ENCODE data around the gene BST2.
A peak's percentile ranks its signal among the peaks of the same experiment; 100 is the strongest.

BST2 gene, protein sequence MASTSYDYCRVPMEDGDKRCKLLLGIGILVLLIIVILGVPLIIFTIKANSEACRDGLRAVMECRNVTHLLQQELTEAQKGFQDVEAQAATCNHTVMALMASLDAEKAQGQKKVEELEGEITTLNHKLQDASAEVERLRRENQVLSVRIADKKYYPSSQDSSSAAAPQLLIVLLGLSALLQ

DNA sequence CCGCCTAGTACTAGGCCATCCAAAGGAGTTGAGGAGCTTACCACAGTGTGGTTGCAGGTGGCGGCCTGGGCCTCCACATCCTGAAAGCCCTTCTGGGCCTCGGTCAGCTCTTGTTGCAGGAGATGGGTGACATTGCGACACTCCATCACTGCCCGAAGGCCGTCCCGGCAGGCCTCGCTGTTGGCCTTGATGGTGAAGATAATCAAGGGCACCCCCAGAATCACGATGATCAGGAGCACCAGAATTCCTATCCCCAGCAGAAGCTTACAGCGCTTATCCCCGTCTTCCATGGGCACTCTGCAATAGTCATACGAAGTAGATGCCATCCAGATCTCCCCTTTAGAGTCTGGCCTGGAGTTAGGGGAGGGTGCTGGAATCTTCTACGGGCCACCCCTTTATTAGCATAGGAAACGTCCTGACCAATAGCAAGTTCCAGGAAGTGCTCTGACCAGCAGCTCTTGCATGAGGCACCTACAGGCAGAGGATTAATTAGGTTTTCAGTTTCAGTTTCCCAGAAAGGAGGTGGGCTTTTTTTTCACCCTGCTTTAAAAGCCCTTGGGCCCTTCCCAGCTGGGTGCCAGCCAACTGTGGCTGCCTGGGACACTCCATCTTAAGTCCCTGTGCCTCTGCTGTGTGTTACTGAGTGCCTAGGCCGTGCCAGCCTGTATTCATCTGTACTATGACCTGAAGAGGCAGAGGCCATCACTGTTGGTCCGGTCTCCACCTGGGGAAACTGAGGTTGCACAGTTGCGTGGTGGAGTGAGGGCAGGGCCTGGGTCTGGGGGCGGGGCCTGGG lies at the start of gene BST2:
BST2 (minus strand) TSS at position 381 of the 796 bp plus-strand sequence; CDS start at position 326, 55 bp downstream.
- peak; percentile 53 to 59 for DNase-seq

DNA sequence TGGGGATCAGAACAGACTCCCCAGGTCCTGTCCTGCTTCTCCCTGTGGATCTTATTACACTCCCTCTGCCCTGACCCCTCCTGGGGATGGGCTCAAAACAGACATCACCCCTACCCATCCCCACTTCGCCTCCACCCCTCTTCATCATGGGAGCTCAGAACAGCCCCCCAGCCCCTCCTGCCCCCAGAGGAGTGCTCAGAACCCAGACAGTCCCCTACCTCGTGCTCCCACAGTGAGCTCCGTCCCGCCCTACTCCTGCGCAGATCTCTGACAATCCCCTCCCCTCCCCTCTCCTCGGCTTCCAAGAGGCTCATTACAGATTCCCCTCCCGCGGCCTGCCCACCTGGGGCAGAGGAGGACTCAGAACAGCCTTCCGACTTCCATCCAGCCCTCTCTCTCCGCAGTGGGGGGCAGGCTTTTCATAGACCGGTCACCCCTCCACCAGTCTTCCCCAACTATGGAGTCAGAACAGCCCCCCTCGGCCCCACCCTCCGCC lies 49.2 kb upstream of the BST2 start:
- no peak for DNase-seq

DNA sequence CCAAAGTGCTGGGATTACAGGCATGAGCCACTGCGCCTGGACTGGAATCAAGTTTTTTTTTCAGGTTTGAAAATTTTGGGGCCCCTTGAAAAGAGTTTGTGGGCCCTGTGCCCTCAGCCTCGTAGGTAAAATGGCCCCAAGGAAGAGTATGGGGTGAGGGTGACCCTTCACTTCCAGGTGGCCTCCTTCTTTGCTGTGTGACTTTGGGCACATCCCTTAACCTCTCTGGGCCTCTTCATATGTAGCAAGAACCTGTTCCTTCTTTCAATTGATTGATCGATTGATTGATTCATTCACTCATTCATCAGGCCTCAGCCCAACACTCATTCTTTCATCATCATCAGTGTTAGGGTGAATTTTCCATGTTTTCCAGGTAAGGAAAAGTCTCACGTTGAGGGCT lies 46.4 kb upstream of the BST2 start:
- no peak for DNase-seq

DNA sequence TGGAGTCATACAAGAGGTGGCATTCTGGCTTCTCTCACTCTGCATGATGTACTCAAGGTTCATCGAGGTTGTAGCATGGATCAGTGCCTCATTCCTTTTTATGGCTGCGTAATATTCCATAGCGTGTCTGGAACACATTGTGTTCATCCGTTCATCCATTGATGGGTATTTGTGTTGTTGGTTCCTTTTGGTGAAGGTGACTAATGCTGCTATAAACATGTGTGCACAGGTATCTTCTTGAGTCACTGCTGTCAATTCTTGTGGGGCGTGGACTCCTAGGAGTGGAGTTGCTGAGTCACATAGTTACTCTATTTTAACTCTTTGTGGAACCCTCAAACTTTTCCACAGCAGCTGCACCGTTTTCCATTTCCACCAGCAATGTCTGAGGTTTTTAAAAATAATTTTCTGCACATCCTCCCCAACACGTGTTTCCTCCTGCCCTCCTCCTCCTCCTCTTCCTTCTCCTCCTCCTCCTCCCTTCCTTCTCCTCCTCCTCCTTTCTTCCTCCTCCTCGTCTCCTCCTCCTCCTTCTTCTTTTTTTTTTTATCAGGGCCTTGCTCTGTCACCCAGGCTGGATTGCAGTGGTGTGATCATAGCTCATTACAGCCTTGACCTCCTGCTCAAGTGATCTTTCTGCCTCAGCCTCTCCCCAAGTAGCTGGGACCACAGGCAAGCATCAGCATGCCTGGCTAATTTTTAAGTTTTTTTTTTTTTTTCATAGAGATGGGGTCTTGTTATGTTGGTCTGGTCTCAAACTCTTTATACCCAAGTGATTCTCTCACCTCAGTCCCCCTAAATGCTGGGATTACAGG lies 45.0 kb upstream of the BST2 start:
- peak; percentile 45 to 63 for DNase-seq

DNA sequence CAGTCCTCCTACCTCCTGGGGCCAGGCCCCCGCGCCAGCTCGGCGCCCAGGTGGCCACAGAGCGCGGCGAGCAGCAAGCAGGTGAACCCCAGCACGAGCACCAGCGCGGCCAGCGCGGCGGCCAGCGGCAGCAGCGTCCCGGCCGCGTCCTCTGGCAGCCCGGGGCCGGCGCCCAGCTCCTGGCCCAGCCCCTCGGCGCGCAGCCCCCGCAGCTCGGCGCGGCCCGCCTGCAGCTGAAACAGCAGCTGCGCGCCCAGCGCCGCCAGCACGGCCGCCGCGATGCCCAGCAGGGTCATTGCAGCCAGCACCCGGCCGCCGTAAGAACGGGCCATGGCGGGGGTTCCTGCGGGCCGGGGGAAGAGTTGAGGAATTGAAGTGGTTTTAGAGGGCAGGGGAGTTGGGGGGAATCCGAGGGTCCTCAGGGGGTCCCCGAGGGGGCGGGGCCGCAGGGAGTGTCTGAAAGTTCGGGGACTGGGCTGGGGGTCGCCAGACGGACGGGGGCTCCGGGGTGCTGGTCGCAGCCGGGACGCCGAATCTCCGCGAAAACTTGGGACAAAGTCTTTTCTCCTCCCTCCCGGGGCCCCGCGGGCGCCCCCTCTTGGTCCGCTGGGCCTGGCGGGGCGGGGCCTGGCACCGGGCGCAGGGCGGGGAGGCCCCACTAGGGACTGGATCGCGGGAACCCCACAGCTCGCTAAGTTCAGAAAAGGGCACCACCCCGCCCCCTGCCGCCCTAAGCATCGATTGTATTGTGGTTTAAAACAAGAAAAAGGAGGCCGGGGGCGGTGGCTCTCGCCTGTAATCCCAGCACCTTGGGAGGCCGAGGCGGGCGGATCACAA lies 42.9 kb upstream of the BST2 start, which contains the start of gene TMEM221:
TMEM221 (minus strand) TSS at position 538 of the 837 bp plus-strand sequence; CDS start at position 332, 206 bp downstream.
- peak; percentile 63 to 74 for DNase-seq

DNA sequence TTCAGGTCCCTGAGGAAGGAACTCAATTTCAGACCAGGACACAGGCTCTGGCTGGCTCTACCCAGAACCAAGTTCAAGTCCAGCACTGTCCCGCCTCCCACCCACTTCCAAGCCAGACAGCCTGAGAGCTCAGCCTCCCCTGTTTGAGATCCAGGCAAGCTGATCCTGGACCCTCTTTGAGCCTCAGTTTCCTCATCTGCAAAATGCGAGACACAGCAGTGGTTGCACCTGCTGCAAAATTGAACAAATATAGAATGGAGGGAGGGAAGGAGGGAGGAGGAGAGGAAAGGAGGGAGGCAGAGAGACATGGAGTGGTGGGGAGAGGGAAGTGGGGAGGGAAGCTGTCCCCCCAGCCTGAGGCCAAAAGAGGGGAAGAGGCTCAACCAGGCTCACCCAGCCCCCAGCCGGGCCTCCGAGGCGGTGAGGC lies 42.3 kb upstream of the BST2 start:
- DNase-seq, result no peak

DNA sequence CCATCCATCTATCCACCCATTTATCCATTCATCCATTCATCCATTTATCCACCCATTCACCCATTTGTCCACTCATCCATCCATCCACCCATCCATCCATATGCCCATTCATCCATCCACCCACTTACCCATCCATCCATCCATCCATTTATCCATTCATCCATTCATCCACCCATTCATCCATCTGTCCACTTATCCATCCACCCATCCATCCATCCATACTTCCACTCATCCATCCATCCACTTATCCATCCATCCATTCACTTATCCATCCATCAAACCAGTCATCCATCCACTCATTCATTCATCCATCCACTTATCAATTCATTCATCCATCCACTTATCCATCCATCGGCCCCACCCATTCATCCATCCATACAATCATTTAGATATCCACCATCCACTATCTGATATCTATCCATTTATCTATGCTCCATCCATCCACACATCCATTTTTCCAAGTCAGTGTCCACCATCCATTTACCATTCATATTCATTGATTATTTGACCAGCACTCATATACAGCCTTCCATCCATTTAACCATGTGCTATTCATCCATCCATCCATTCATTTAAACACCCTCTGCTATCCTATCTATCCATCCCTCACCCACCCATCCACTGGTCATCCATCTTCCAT lies 40.2 kb upstream of the BST2 start:
- no peak for DNase-seq

DNA sequence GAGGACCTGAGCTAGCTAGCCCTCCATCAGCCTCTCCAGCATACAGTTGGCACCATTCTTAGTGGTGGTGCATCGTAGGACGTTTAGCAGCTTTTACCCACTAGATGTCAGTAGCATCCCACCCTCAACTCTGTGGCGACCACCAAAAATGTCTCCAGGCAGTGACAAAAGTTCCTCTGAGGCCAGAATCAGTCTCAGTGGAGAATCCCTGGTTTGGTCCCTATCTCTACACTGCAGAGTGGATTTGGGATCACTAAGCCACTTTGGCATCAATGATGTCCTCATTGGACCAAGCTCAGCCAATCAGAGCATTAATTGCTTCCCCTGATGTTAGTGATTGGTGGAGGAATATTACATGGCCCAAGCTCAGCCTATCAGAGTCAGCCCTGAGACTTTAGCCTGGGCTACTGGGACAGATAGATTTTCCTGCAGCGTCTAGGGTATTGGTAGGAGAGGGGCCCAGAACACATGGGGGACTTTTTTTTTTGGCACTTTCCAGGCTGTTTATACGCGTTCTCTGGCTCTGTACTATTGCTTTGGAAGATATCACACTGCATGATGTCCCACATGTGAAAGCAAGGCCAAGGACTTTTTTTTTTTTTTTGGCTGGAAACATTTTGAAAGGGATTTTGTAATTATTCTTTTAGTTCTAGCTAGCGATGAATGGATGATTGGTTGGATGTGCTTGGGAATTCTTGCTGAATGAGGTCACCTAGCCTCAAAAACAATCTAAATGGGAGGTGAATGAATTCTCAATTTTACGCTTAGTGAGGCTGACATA lies 36.0 kb upstream of the BST2 start:
- no peak for DNase-seq

DNA sequence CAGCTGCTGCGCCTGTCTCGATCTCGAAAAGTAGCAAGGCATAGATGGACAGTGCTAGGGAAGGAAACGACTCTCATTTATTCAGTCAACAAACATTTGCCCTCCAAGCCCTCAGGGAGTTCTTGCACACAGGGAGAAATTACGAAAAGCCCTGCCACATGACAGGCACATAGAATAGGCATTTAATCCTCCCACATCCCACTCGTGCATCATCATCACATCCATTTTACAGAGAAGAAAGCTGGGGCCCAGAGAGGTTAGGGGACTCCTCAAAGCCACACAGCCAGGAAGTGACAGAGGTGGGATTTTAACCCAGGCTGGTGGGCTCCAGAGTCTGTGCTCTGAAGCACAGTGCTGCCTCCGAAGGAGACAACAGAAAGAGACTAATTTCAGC lies 31.4 kb upstream of the BST2 start:
- no peak for DNase-seq

DNA sequence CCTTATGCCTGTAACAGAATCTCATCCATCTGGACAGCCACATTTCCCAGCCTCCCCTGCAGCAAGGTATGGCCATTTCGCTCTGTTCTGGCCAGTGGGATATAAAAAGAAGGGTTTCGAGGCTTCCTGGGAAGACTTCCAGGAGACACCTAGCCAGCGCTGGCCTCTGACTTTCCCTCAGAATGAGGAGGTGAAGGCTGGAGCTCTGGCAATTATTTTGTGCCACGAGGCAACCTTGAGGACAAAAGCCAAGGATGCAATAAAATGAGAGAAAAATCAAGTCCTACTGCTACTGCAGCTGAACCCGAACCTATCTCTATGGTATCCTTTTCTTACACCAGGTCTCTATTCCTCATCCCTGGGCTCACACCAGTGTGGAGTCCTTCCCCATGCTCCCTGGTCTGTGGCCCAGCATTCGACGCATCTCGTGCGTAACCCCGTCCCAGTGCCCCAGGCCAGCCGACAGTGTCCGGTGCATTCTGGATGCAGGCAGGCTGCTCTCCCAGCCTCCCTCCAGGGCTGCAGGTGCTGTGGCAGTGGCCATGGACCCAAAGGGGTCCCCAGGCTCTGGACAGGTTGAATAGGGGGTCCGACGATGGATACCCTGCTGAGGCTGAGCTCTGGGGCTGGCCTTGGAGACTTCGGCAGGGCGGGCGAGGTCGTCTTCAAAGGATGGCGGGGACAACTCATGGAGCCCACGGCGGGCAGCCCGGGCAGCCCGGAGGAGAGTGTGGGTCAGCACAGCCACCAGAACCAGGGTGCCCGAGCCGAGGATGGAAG lies 30.9 kb upstream of the BST2 start:
- no peak for DNase-seq

DNA sequence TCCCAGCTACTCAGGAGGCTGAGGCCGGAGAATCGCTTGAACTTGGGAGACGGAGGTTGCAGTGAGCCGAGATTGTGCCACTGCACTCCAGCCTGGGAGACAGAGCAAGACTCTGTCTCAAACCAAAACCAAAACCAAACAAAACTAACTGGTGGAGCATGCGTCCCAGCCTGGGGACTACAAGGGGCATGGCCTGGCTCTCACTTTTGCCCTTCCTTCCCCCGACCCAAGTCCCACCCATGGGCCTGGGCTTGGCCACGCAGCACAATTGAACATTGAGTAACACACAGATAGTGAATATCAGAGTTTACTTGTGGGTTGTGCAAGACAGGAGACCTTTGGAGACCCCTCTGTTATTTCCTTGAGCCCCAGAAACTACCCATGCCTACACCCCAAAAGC lies 29.8 kb upstream of the BST2 start:
- DNase-seq, result no peak

DNA sequence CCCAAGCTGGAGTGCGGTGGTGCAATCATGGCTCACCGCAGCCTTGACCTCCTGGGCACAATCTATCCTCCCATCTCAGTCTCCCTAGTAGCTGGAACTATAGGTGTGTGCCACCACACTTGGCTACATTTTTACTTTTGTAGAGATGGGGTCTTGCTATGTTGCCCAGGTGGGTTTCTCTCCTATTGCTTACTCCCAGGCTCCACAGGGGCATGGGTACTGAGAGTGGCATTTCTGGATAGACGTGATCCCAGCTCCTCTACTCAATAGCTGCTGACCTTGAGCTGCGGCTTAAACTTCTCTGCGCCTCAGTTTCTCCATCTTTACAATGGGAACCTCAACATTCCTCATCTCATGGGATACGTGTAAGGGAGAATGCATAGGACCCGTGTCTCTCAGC lies 26.0 kb upstream of the BST2 start:
- DNase-seq, result no peak

DNA sequence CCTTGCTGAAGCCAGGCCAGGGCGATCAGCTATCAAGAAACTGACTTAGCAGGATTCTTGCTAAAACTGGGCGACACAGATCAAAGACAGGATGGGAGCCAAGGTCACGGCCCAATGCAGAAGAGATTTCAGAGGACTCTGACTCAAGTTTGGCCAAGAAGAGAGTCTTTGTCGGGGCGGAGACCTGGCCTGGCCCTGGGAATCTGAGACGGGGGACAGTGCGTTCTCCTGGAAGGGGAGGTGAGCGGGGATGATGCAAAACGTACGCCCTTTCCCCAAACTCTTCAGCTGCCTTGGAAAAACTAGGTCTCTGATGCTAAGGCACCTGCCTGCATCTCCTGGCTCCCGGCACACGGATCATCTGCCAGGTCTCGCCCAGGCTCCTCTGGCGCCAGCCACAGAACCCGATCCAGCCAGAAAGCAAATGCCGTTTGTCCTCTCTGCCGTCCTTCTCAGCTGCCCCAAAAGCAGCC lies 24.2 kb upstream of the BST2 start:
- DNase-seq, result no peak

DNA sequence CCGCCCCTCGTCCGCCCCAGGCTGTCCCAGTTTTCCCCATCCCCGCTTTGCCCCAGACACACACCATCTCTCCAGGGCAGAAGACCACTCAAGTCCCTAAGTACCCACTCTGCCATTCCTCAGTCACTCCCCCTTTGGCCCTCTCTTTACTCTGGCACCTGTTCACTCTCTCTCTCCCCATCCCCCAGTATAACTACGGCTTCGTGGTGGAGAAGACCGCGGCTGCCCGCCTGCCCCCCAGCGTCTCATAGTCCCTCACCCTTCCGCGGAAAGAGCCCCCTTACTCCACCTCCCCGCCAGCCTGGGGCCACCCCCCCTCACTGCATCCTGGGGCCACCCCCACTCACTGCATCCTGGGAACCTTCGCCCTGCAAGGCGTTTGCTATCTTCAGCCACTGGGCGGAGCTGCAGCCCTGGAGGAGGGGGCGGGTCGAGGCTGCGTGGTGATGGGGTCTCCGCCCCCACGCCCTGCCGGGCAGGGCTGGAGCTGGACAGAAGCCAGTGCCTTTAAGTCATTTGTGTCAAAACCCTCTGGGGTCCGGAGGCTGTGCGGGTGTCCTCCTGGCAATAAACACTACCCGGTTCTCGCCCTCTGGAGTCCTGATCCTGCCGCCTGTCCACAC lies 19.4 kb upstream of the BST2 start:
- DNase-seq, result peak; percentile 43 to 48

DNA sequence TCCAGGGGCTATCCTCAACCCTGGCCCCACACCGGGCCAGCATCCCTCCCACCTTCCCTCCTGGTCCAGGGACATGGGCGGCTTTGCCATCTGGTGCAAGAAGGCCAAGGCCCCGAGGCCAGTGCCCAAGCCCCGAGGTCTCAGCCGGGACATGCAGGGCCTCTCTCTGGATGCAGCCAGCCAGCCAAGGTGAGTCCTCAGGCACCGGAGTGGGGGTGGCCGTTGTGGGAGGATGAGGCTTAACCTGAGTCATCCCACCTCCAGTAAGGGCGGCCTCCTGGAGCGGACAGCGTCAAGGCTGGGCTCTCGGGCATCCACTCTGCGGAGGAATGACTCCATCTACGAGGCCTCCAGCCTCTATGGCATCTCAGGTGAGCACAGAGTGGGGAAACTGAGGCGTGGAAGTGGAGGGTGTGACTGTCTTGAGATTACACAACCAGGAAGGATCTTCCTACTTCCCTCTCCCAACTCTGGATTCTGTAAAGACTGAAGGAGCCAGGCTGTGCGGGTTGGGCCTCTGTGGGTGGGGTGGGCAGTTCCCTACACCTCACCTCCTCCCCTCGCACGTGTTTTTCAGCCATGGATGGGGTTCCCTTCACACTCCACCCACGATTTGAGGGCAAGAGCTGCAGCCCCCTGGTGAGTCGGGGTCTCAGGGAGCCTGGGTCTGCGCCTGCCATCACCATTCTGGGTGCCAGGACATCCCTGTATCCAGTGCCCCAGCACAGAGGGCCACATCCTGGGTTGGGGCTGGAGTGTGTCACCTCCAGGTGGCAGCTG lies 18.2 kb upstream of the BST2 start:
- no peak for DNase-seq

DNA sequence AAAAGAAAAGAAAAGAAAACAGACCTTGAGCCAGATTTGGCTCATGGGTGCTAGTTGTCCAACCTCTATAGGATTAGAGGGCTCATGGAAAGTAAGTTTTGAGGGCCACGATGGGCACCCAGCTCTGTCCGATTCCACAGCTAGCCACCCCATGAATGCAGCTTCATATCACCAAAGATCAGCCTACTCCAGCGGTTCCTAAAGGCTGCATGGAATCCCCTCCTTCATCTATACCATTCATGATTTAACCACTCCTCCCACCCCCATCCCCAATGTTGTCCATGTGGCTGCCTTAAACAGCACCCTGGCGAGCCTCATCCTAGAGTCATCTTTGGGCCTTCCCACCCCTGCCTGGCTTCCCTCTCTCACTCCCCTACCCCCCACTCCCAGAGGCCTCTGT lies 16.5 kb upstream of the BST2 start:
- no peak for DNase-seq

DNA sequence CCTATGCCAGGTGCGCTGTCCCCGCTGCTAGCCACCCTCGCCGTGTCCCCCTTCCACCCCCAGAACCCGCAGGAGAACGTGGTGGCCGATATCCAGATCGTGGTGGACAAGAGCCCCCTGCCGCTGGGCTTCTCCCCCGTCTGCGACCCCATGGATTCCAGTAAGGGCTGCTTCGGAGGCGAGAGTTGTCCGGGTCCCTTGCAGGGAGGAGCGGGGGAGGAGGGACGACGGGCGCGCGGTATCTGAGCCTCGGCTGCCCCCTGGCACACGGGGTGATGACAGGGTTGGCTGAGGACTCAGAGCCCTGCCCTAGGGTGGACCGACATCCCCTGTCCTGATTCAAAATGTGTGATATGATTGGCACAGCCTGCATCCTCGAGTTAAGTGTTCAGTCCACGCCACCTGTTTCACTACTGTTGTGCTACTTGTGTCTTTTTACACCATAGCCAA lies 15.1 kb upstream of the BST2 start:
- peak; percentile 46 to 50 for DNase-seq

DNA sequence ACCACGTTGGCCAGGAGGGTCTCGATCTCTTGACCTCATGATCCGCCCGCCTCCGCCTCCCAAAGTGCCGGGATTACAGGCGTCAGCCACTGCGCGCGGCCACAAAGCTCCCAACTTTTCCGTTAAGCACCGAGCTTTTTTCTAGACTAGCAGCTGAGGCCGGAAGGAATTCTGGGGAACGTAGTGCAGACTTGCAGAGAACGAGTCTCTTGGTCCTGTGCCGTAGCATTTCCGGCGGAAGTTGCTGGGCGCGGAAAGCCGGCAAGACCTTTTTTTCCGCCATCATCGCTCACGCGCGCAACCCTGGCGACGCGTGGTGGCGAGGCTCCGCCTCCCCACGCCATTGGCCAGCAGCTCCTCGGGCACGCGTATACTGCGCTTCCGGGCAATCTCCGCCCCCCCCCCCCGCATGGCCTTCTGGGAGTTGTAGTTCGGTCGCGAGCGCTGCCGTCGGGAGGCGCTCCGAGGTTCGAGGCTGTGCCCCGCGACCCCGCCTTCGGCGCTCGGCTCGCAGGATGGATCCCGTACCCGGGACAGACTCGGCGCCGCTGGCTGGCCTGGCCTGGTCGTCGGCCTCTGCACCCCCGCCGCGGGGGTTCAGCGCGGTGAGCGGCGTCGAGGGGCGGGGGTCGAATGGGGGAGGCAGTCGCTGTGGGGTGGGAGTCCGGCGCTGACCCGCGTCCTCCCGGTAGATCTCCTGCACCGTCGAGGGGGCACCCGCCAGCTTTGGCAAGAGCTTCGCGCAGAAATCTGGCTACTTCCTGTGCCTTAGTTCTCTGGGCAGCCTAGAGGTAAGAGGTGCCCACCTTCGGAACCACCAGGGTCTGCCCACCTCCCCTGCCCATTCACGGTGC lies 14.4 kb upstream of the BST2 start, which contains the start of gene MVB12A:
MVB12A (plus strand) TSS at position 427 of the 854 bp plus-strand sequence; CDS start at position 516, 89 bp downstream.
- peak; percentile 93 to 96 for DNase-seq

Measured in activated CD4-positive, alpha-beta T cell treated with anti-CD3 and anti-CD28 coated beads, Interleukin-2, amount 50 U/mL, for 48 hours (primary cell).